Liver (tissue), 3 donors: ENCODE results near the gene CBFA2T2.

ENCODE experiments used
- RAD21 ChIP-seq, 2 donors: IDR thresholded peaks; 2 replicates each; pipeline ENCODE4 v1.6.1; 2016; ENCODE audit warnings: antibody characterized with exemption in 2 of 2, mild to moderate bottlenecking in 2 of 2
- SP1 ChIP-seq: IDR thresholded peaks from 2 replicates; pipeline ENCODE4 v1.6.1; 2018; ENCODE audit warnings: antibody characterized with exemption, mild to moderate bottlenecking
- TF ChIP-seq, protein P1 (sequence below): fragments of 150-350 bp; IDR thresholded peaks from 2 replicates; pipeline ENCODE4 v1.5.1; 2017; ENCODE audit warnings: improper control_type of control experiment, low read depth, low read length; ENCODE audit not compliant: missing input control
- donor health status: healthy.
- donor health status: healthy.

DNA sequence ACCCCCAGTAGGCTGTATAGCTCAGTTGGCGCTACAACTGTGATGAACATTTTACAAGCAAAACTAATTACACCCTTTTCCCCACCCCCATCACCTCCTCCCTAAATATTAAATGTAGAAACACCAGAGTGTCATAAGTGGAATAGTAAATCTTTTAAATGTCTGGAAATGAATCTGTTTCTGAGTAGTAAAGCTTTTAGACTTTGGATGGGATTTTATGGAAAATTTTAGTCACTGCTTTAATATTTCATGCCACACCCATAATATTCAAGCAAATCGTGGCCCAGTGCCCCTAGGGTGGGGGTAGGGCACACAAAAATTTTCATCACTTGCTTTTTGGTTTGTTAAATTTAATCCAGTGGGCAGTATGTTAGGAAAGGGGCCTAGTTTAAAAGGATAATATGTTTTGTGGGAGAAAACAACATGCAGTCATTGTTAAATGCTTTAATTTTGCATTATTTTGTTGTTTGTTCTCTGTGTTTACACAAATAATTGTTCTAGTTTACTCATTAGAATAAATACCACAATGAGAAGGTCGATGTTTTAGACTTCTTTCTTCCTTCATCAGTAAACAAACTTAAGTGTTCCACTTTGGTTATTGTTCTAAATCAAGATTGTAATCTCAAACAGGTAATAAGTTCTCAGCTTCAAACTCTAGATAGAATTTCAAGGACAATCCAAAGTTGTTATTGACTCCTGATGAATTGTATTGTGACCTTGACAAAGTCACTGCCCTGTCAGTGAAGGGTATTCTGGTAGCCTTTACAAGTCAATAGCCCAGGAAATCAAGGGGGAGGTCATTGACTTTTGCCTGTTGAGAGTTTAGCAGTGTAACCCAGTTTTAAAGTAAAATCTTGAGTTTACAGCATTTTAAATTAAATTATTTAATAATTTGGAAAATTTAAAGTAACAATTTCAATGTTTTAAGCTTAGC lies 79.2 kb downstream of the CBFA2T2 start:
- TF ChIP-seq SP1 (peak; percentile 39), RAD21 (IDR thresholded peaks at IDR 0.05) (no peak)
- TF ChIP-seq, protein P1, sequence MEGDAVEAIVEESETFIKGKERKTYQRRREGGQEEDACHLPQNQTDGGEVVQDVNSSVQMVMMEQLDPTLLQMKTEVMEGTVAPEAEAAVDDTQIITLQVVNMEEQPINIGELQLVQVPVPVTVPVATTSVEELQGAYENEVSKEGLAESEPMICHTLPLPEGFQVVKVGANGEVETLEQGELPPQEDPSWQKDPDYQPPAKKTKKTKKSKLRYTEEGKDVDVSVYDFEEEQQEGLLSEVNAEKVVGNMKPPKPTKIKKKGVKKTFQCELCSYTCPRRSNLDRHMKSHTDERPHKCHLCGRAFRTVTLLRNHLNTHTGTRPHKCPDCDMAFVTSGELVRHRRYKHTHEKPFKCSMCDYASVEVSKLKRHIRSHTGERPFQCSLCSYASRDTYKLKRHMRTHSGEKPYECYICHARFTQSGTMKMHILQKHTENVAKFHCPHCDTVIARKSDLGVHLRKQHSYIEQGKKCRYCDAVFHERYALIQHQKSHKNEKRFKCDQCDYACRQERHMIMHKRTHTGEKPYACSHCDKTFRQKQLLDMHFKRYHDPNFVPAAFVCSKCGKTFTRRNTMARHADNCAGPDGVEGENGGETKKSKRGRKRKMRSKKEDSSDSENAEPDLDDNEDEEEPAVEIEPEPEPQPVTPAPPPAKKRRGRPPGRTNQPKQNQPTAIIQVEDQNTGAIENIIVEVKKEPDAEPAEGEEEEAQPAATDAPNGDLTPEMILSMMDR: no peak
